Right lobe of liver (tissue), 6 donors: Measurements from ENCODE around the gene MRPS31. TPM values are rescaled to one million over a fixed set of nuclear protein-coding genes. Genes with fewer than 3 reads are reported as not detected.

Experiments
- ATAC-seq, 4 donors: fragments of 200-7000 bp; cut with Tn5 transposase; one replicate each; pipeline ENCODE4 v1.9.1; 2020; ENCODE audit warnings: mild to moderate bottlenecking in 4 of 4, moderate library complexity in 4 of 4
- DNase-seq, 3 donors: peaks; one replicate each; pipeline ENCODE4 v3.0.0-alpha.2; 2020
- H3K27ac ChIP-seq, 3 donors: fragments of 200-600 bp; one replicate each; pipeline ENCODE4 v1.8.0; 2022
- H3K27me3 ChIP-seq, 2 donors: fragments of 200-600 bp; one replicate each; pipeline ENCODE4 v1.8.0; 2022
- H3K36me3 ChIP-seq, 4 donors: fragments of 200-600 bp; sonication (generic) in 1 of 4; one replicate each; pipeline versions ENCODE4 v1.5.1 to v1.8.0; 2017 to 2022; ENCODE audit warnings: control low read depth in 1 of 4
- H3K4me1 ChIP-seq, 4 donors: fragments of 200-600 bp; sonication (generic) in 1 of 4; one replicate each; pipeline versions ENCODE4 v1.5.1 to v1.8.0; 2017 to 2022; ENCODE audit warnings: control low read depth in 1 of 4
- H3K4me3 ChIP-seq, 3 donors: fragments of 200-600 bp; one replicate each; pipeline ENCODE4 v1.8.0; 2022
- H3K9me3 ChIP-seq, 4 donors: fragments of 200-600 bp; sonication (generic) in 1 of 4; one replicate each; pipeline versions ENCODE4 v1.5.1 to v1.8.0; 2017 to 2022; ENCODE audit warnings: control low read depth in 1 of 4
- POLR2A ChIP-seq: fragments of 450-650 bp; IDR thresholded peaks from one replicate; pipeline ENCODE4 v1.6.1; 2017; ENCODE audit warnings: antibody characterized with exemption, mild to moderate bottlenecking
- WGBS: methylation state at CpG from one replicate; pipeline ENCODE4 v1.1.6; 2018; ENCODE audit warnings: low coverage, low lambda C conversion rate; ENCODE audit not compliant: insufficient coverage; ENCODE audit errors: missing lambda C conversion rate; 5-methylcytosine and 5-hydroxymethylcytosine counted together
- intact Hi-C, 2 donors: fragments of 100-400 bp; cut with DNase I; formaldehyde crosslinking; loops; one replicate each; pipeline versions ENCODE4 v1.11.2 to v1.14.1; 2022
- long read RNA-seq: library from polyadenylated mRNA; unstranded; transcript quantifications from one replicate; pipeline ENCODE4 v2.0.0, GENCODE V29; 2019
- total RNA-seq, 6 experiments: library from RNA; depleted of rRNA in 2 of 6; stranded (reverse); fragments of >200 nt in 2 of 6; fragmentation: NEBNext Ultra II Directional in 3 of 6; extraction: Animal tissue kit (Norgen Biotek cat#: 25700) in 3 of 6; gene quantifications; one replicate each; pipeline versions ENCODE4 v1.1.0 to v1.2.4, GENCODE V29; 2016 to 2023
- TF ChIP-seq, protein P1 (sequence below), 4 donors: fragments of 200-600 bp in 3 of 4; fragments of 450-650 bp in 1 of 4; IDR thresholded peaks; one replicate each; pipeline versions ENCODE4 v1.5.1 to v1.8.0; 2016 to 2022; ENCODE audit warnings: antibody characterized with exemption in 4 of 4, mild to moderate bottlenecking in 2 of 4
- donor health status: DM: no; HTN: yes; CAD: no.
- donor health status: DM: no; HTN: no; CAD: no.
- donor health status: DM: no; HTN: no; CAD: no.
- donor health status: DM: no; HTN: yes; CAD: no.
- donor health status: DM: no; HTN: yes; CAD: no.

Gene MRPS31
- 10 to 100 TPM; 13.6 to 24.3 (median 20.0) TPM for total RNA-seq
- long read RNA-seq, partial matches to known transcripts, result 8 of 12 reads
- long read RNA-seq, other reads (novel, unspliced or antisense), result 1 of 12 reads

GRCh38 chr13:40770934-40771618, at the start of gene MRPS31:
Gene MRPS31, minus strand, starts transcription at chr13:40771190. Its CDS starts 54 bp downstream, at chr13:40771136.
- intact Hi-C loops, result no loop called here
- Histone ChIP-seq H3K36me3 (no peaks in the 10 kb centered on the region), H3K27me3 (no peaks in the 10 kb centered on the region), H3K27ac (peak within 1 kb of the TSS; percentile 77 to 99 (median 85)), H3K4me1 (peaks cover 0 to 29% (median 6%) of the 10 kb centered on the region in 4 donors), H3K9me3 (no peaks in the 10 kb centered on the region), H3K4me3 (peak within 1 kb of the TSS; percentile 55 to 81 (median 72))
- WGBS, result 0% methylated on average over 36 of the region's 52 CpGs
- TF ChIP-seq, protein P1, sequence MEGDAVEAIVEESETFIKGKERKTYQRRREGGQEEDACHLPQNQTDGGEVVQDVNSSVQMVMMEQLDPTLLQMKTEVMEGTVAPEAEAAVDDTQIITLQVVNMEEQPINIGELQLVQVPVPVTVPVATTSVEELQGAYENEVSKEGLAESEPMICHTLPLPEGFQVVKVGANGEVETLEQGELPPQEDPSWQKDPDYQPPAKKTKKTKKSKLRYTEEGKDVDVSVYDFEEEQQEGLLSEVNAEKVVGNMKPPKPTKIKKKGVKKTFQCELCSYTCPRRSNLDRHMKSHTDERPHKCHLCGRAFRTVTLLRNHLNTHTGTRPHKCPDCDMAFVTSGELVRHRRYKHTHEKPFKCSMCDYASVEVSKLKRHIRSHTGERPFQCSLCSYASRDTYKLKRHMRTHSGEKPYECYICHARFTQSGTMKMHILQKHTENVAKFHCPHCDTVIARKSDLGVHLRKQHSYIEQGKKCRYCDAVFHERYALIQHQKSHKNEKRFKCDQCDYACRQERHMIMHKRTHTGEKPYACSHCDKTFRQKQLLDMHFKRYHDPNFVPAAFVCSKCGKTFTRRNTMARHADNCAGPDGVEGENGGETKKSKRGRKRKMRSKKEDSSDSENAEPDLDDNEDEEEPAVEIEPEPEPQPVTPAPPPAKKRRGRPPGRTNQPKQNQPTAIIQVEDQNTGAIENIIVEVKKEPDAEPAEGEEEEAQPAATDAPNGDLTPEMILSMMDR (IDR thresholded peaks at IDR 0.05), result peak in 1 of 4 donors; percentile 6
- TF ChIP-seq POLR2A, result peak; percentile 70
- DNase-seq (peak; percentile 98 to 99 (median 99)), ATAC-seq (peak; percentile 94 to 99 (median 98))

DNA sequence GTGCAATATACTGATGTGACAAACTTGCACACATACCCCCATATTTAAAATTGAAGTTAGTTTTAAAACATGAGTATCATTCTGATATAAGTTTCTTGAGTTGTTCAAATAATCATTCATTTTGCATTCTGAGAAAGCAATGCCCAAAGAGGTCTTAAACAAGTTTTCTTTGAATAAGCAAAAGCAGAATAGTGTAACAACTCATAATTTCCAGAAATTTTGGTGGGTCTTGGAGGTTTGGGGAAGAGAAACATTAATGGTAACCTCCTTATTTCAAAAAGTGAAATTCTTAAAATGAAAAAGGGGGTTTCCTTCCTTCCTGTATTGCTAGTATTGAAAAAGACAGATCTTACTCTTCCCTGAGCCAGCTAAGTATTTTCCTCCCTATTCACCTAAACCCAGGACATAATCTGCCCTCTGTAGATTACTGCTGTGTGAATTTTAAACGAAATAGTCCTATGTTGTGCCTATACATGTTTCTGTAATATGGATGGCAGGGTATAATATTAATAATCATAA, 48.9 kb upstream of the MRPS31 start:
- H3K36me3 ChIP-seq, result no peaks in the 10 kb centered on the region
- no peaks in the 10 kb centered on the region for H3K4me1 ChIP-seq
- DNase-seq (no peak), ATAC-seq (no peak)
- no peaks in the 10 kb centered on the region for H3K27me3 ChIP-seq
- intact Hi-C loops, result no loop called here
- WGBS, result 83% methylated on average over 1 of the region's 1 CpG
- no peak overlapping the region for H3K4me3 ChIP-seq
- no peaks in the 10 kb centered on the region for H3K9me3 ChIP-seq
- no peak overlapping the region for H3K27ac ChIP-seq
- TF ChIP-seq, protein P1 (IDR thresholded peaks at IDR 0.05), result no peak
- TF ChIP-seq POLR2A, result no peak

- WGBS, result 76% methylated on average over 5 of the region's 5 CpGs
- intact Hi-C loops, result no loop called here
Measured at GRCh38 chr13:40818926-40819325, 47.9 kb upstream of the MRPS31 start.

GRCh38 chr13:40814803-40815202, 43.8 kb upstream of the MRPS31 start:
- intact Hi-C loops, result no loop called here
- no peak for TF ChIP-seq POLR2A
- TF ChIP-seq, protein P1 (IDR thresholded peaks at IDR 0.05), result no peak

More at GRCh38 chr13:40818926-40819325, 47.9 kb upstream of the MRPS31 start:
- Histone ChIP-seq H3K27me3 (no peaks in the 10 kb centered on the region), H3K4me3 (no peak overlapping the region), H3K36me3 (peaks cover 0 to 3% (median 0%) of the 10 kb centered on the region in 4 donors), H3K9me3 (no peaks in the 10 kb centered on the region), H3K4me1 (no peaks in the 10 kb centered on the region), H3K27ac (no peak overlapping the region)
- no peak for TF ChIP-seq POLR2A
- TF ChIP-seq, protein P1 (IDR thresholded peaks at IDR 0.05), result no peak
- ATAC-seq, result no peak
- DNase-seq, result no peak

More at GRCh38 chr13:40814803-40815202, 43.8 kb upstream of the MRPS31 start:
- no peaks in the 10 kb centered on the region for H3K4me1 ChIP-seq
- DNase-seq, result no peak
- no peak overlapping the region for H3K4me3 ChIP-seq
- H3K27ac ChIP-seq, result no peak overlapping the region
- H3K9me3 ChIP-seq, result no peaks in the 10 kb centered on the region
- H3K36me3 ChIP-seq, result peaks cover 0 to 27% (median 4%) of the 10 kb centered on the region in 4 donors
- 100% methylated on average over 2 of the region's 2 CpGs for WGBS
- H3K27me3 ChIP-seq, result no peaks in the 10 kb centered on the region
- ATAC-seq, result no peak
